ENCODE data around the gene ANXA11.
"Not testable (repeated sequence)": the region's sequence is repeated elsewhere in the genome, so short reads cannot be mapped to it uniquely, and the experiment has no call there.

The ANXA11 gene

GRCh38 chr10:80145406-80146308 is 59.7 kb downstream of the ANXA11 start:
- DNase-seq (ENCODE audit: low read depth) = not testable (repeated sequence)

- DNase-seq (ENCODE audit: low read depth) = no peak
These were observed 60.6 kb downstream of the ANXA11 start for GRCh38 chr10:80144696-80145131.

GRCh38 chr10:80144067-80144695 is 61.2 kb downstream of the ANXA11 start:
- no peak for DNase-seq (ENCODE audit: low read depth)

- DNase-seq (ENCODE audit: low read depth) = no peak
These were observed 63.5 kb downstream of the ANXA11 start for GRCh38 chr10:80141696-80142460.

GRCh38 chr10:80140251-80140650 is 65.1 kb downstream of the ANXA11 start:
- no peak for DNase-seq (ENCODE audit: low read depth)

- DNase-seq (ENCODE audit: low read depth) = no peak
These were observed 66.1 kb downstream of the ANXA11 start for GRCh38 chr10:80139265-80139664.

- no peak for DNase-seq (ENCODE audit: low read depth)
These were observed 67.4 kb downstream of the ANXA11 start for GRCh38 chr10:80137920-80138319.

GRCh38 chr10:80137031-80137862 is 68.1 kb downstream of the ANXA11 start:
- no peak for DNase-seq (ENCODE audit: low read depth)

- DNase-seq (ENCODE audit: low read depth) = no peak
These were observed 69.2 kb downstream of the ANXA11 start for GRCh38 chr10:80136134-80136571.

- not testable (repeated sequence) for DNase-seq (ENCODE audit: low read depth)
These were observed 71.7 kb downstream of the ANXA11 start for GRCh38 chr10:80133687-80134086.

GRCh38 chr10:80133206-80133605 is 72.1 kb downstream of the ANXA11 start:
- no peak for DNase-seq (ENCODE audit: low read depth)

GRCh38 chr10:80132299-80133139 is 72.8 kb downstream of the ANXA11 start, which contains the start of gene PLAC9:
PLAC9 (plus strand) TSS chr10:80132730; CDS start chr10:80132763, 33 bp downstream.
- DNase-seq (ENCODE audit: low read depth) = no peak

GRCh38 chr10:80131499-80131901 is 73.8 kb downstream of the ANXA11 start:
- DNase-seq (ENCODE audit: low read depth) = no peak

GRCh38 chr10:80126876-80127275 is 78.5 kb downstream of the ANXA11 start:
- no peak for DNase-seq (ENCODE audit: low read depth)

- no peak for DNase-seq (ENCODE audit: low read depth)
These were observed 82.6 kb downstream of the ANXA11 start for GRCh38 chr10:80122746-80123145.

GRCh38 chr10:80122110-80122710 is 83.1 kb downstream of the ANXA11 start:
- DNase-seq (ENCODE audit: low read depth) = no peak

- no peak for DNase-seq (ENCODE audit: low read depth)
These were observed 86.7 kb downstream of the ANXA11 start for GRCh38 chr10:80118669-80119068.

- no peak for DNase-seq (ENCODE audit: low read depth)
These were observed 94.4 kb downstream of the ANXA11 start for GRCh38 chr10:80110986-80111385.

GRCh38 chr10:80108576-80109239 is 96.6 kb downstream of the ANXA11 start:
- DNase-seq (ENCODE audit: low read depth) = no peak
